ENCODE results near the gene SLC35B2.

Gene SLC35B2

DNA sequence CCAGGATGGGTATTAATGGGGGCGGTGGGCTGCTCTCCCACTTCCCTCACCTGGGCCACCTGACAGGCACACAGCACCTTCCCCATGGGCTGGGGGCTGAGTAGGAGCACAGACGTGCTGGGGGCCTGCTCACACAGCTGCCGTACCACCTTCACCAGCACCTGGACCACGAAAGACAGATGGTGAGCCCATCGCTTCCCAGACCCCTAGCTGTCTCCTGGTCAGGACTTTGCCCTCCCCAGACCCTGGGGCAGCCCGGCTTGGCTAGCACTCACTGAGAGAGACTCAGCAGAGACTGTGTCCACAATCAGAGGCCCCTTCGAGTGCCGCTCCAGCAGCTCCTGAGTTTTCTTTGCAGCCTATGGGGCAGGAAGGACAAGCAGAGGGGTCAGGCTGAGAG is 43.8 kb upstream of the SLC35B2 start:
- no CpG with 5 or more reads among the region's 8 CpGs for WGBS, 2 donors (ENCODE audit: extremely low coverage in 2 of 2, insufficient read length in 2 of 2, insufficient replicate concordance in 1 of 2)
- no peak overlapping the region for H4K91ac ChIP-seq (ENCODE audit: low read depth, low read length, poor library complexity)
- peaks cover 8% of the 10 kb centered on the region for H3K79me1 ChIP-seq (ENCODE audit: low read depth, low read length)
- H2AK5ac ChIP-seq (ENCODE audit: low read depth, low read length): no peak overlapping the region
- no peak overlapping the region for H3K4ac ChIP-seq (ENCODE audit: low read length)
- no peak overlapping the region for H2BK12ac ChIP-seq (ENCODE audit: low read length)
- no peak overlapping the region for H2AFZ ChIP-seq (ENCODE audit: low read length)
- peaks cover 56 to 74% of the 10 kb centered on the region in 2 donors for H3K36me3 ChIP-seq (replicated peaks in 1 of 2; ENCODE audit: control insufficient read depth in 2 of 2, insufficient read depth in 2 of 2, low read length in 2 of 2)
- no peak overlapping the region for H3K4me2 ChIP-seq (ENCODE audit: insufficient read depth, low read length, poor library complexity, severe bottlenecking)
- peaks cover 3 to 12% of the 10 kb centered on the region in 2 donors for H3K4me1 ChIP-seq (ENCODE audit: control insufficient read depth in 2 of 2, insufficient read depth in 1 of 2, low read depth in 1 of 2, low read length in 2 of 2)
- H3K18ac ChIP-seq (ENCODE audit: low read length): no peak overlapping the region
- no peak overlapping the region for H3K27ac ChIP-seq (replicated peaks; ENCODE audit: low read length)
- H3K27me3 ChIP-seq (ENCODE audit: control insufficient read depth in 3 of 3, insufficient read depth in 3 of 3, low read depth in 1 of 3, low read length in 3 of 3): peaks cover 0 to 12% (median 0%) of the 10 kb centered on the region in 3 experiments
- H3K9me3 ChIP-seq (replicated peaks in 1 of 2; ENCODE audit: control insufficient read depth in 2 of 2, insufficient read depth in 1 of 2, low read depth in 1 of 2, low read length in 2 of 2): no peaks in the 10 kb centered on the region
- no peak overlapping the region for H3K23ac ChIP-seq (ENCODE audit: low read depth, low read length, poor library complexity)
- no peak overlapping the region for H2BK120ac ChIP-seq (ENCODE audit: low read depth, low read length)
- H3K14ac ChIP-seq (ENCODE audit: low read length): no peak overlapping the region
- H4K8ac ChIP-seq (ENCODE audit: low read depth, low read length): no peak overlapping the region
- H3K9ac ChIP-seq (ENCODE audit: low read depth, low read length, poor library complexity): no peak overlapping the region
- H3K4me3 ChIP-seq (ENCODE audit: low read length in 2 of 2): no peak overlapping the region
- H2BK5ac ChIP-seq (ENCODE audit: low read length): no peak overlapping the region
- no peak overlapping the region for H2BK15ac ChIP-seq (ENCODE audit: low read length)
- no peak for DNase-seq (ENCODE audit: low spot score)

- Histone ChIP-seq H2AFZ (ENCODE audit: low read length) (no peak overlapping the region), H3K4ac (ENCODE audit: low read length) (no peak overlapping the region), H3K23ac (ENCODE audit: low read depth, low read length, poor library complexity) (no peak overlapping the region), H2BK15ac (ENCODE audit: low read length) (no peak overlapping the region), H2BK120ac (ENCODE audit: low read depth, low read length) (no peak overlapping the region), H3K79me1 (ENCODE audit: low read depth, low read length) (peaks cover 8% of the 10 kb centered on the region), H4K8ac (ENCODE audit: low read depth, low read length) (no peak overlapping the region), H4K91ac (ENCODE audit: low read depth, low read length, poor library complexity) (no peak overlapping the region), H3K4me2 (ENCODE audit: insufficient read depth, low read length, poor library complexity, severe bottlenecking) (no peak overlapping the region), H3K27ac (replicated peaks; ENCODE audit: low read length) (no peak overlapping the region), H3K18ac (ENCODE audit: low read length) (no peak overlapping the region), H3K27me3 (ENCODE audit: control insufficient read depth in 3 of 3, insufficient read depth in 3 of 3, low read depth in 1 of 3, low read length in 3 of 3) (peaks cover 0 to 17% (median 0%) of the 10 kb centered on the region in 3 experiments), H3K36me3 (replicated peaks in 1 of 2; ENCODE audit: control insufficient read depth in 2 of 2, insufficient read depth in 2 of 2, low read length in 2 of 2) (peaks cover 49 to 66% of the 10 kb centered on the region in 2 donors), H3K14ac (ENCODE audit: low read length) (no peak overlapping the region), H2AK5ac (ENCODE audit: low read depth, low read length) (no peak overlapping the region), H2BK12ac (ENCODE audit: low read length) (no peak overlapping the region), H3K9ac (ENCODE audit: low read depth, low read length, poor library complexity) (no peak overlapping the region), H3K9me3 (replicated peaks in 1 of 2; ENCODE audit: control insufficient read depth in 2 of 2, insufficient read depth in 1 of 2, low read depth in 1 of 2, low read length in 2 of 2) (no peaks in the 10 kb centered on the region), H3K4me3 (ENCODE audit: low read length in 2 of 2) (no peak overlapping the region), H2BK5ac (ENCODE audit: low read length) (no peak overlapping the region), H3K4me1 (ENCODE audit: control insufficient read depth in 2 of 2, insufficient read depth in 1 of 2, low read depth in 1 of 2, low read length in 2 of 2) (peaks cover 3 to 12% of the 10 kb centered on the region in 2 donors)
- WGBS, 2 donors (ENCODE audit: extremely low coverage in 2 of 2, insufficient read length in 2 of 2, insufficient replicate concordance in 1 of 2): no CpG with 5 or more reads among the region's 7 CpGs
- DNase-seq (ENCODE audit: low spot score): no peak
Measured at GRCh38 chr6:44300292-44300823, 43.0 kb upstream of the SLC35B2 start.

DNA sequence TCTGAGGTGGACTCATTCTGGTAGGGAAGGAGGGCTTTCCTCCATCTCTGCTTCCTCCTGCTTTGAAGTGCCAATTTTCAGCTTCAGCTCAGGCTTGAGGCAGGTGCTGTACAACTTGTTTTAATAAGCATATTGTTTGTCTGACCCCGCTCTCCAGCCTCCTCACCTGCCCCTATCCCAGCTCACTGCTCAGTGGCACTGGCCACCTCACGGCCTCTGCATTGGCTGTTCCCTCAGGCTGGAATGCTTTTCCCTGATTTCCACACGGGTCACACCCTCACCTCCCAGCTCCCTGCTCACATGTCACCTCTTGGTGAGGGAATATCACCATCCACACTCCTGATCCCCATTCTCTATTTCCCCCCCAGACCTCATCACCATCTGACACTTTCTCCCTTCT is 41.5 kb upstream of the SLC35B2 start:
- WGBS, 2 donors (ENCODE audit: extremely low coverage in 2 of 2, insufficient read length in 2 of 2, insufficient replicate concordance in 1 of 2): no CpG with 5 or more reads among the region's 3 CpGs
- no peak overlapping the region for H2BK12ac ChIP-seq (ENCODE audit: low read length)
- no peak overlapping the region for H3K23ac ChIP-seq (ENCODE audit: low read depth, low read length, poor library complexity)
- H3K27ac ChIP-seq (replicated peaks; ENCODE audit: low read length): no peak overlapping the region
- H3K4ac ChIP-seq (ENCODE audit: low read length): no peak overlapping the region
- H2BK5ac ChIP-seq (ENCODE audit: low read length): no peak overlapping the region
- peaks cover 0 to 17% (median 0%) of the 10 kb centered on the region in 3 experiments for H3K27me3 ChIP-seq (ENCODE audit: control insufficient read depth in 3 of 3, insufficient read depth in 3 of 3, low read depth in 1 of 3, low read length in 3 of 3)
- no peak overlapping the region for H3K4me2 ChIP-seq (ENCODE audit: insufficient read depth, low read length, poor library complexity, severe bottlenecking)
- no peak overlapping the region for H2BK120ac ChIP-seq (ENCODE audit: low read depth, low read length)
- no peak overlapping the region for H2BK15ac ChIP-seq (ENCODE audit: low read length)
- no peak overlapping the region for H3K4me3 ChIP-seq (ENCODE audit: low read length in 2 of 2)
- H3K4me1 ChIP-seq (ENCODE audit: control insufficient read depth in 2 of 2, insufficient read depth in 1 of 2, low read depth in 1 of 2, low read length in 2 of 2): peaks cover 3 to 9% of the 10 kb centered on the region in 2 donors
- H3K9me3 ChIP-seq (replicated peaks in 1 of 2; ENCODE audit: control insufficient read depth in 2 of 2, insufficient read depth in 1 of 2, low read depth in 1 of 2, low read length in 2 of 2): no peaks in the 10 kb centered on the region
- H2AFZ ChIP-seq (ENCODE audit: low read length): no peak overlapping the region
- no peak overlapping the region for H4K8ac ChIP-seq (ENCODE audit: low read depth, low read length)
- H3K9ac ChIP-seq (ENCODE audit: low read depth, low read length, poor library complexity): no peak overlapping the region
- H4K91ac ChIP-seq (ENCODE audit: low read depth, low read length, poor library complexity): no peak overlapping the region
- no peak overlapping the region for H3K14ac ChIP-seq (ENCODE audit: low read length)
- DNase-seq (ENCODE audit: low spot score): no peak
- peaks cover 4% of the 10 kb centered on the region for H3K79me1 ChIP-seq (ENCODE audit: low read depth, low read length)
- no peak overlapping the region for H3K18ac ChIP-seq (ENCODE audit: low read length)
- H3K36me3 ChIP-seq (replicated peaks in 1 of 2; ENCODE audit: control insufficient read depth in 2 of 2, insufficient read depth in 2 of 2, low read length in 2 of 2): peaks cover 36 to 52% of the 10 kb centered on the region in 2 donors
- H2AK5ac ChIP-seq (ENCODE audit: low read depth, low read length): no peak overlapping the region

- DNase-seq (ENCODE audit: low spot score): no peak
- no peak overlapping the region for H2BK12ac ChIP-seq (ENCODE audit: low read length)
- H2AFZ ChIP-seq (ENCODE audit: low read length): peak overlapping the region; percentile 86
- H2BK5ac ChIP-seq (ENCODE audit: low read length): no peak overlapping the region
- WGBS, 2 donors (ENCODE audit: extremely low coverage in 2 of 2, insufficient read length in 2 of 2, insufficient replicate concordance in 1 of 2): no CpG with 5 or more reads among the region's 20 CpGs
- peaks cover 31 to 45% of the 10 kb centered on the region in 2 donors for H3K36me3 ChIP-seq (replicated peaks in 1 of 2; ENCODE audit: control insufficient read depth in 2 of 2, insufficient read depth in 2 of 2, low read length in 2 of 2)
- no peak overlapping the region for H2BK120ac ChIP-seq (ENCODE audit: low read depth, low read length)
- H3K4me3 ChIP-seq (ENCODE audit: low read length in 2 of 2): peak overlapping the region; percentile 45 to 84
- H3K4ac ChIP-seq (ENCODE audit: low read length): no peak overlapping the region
- no peak overlapping the region for H4K91ac ChIP-seq (ENCODE audit: low read depth, low read length, poor library complexity)
- peak overlapping the region; percentile 90 for H3K23ac ChIP-seq (ENCODE audit: low read depth, low read length, poor library complexity)
- H2AK5ac ChIP-seq (ENCODE audit: low read depth, low read length): peak overlapping the region; percentile 20
- peaks cover 4% of the 10 kb centered on the region for H3K79me1 ChIP-seq (ENCODE audit: low read depth, low read length)
- H3K27me3 ChIP-seq (ENCODE audit: control insufficient read depth in 3 of 3, insufficient read depth in 3 of 3, low read depth in 1 of 3, low read length in 3 of 3): peaks cover 0 to 17% (median 0%) of the 10 kb centered on the region in 3 experiments
- no peak overlapping the region for H3K14ac ChIP-seq (ENCODE audit: low read length)
- peak overlapping the region; percentile 97 for H3K4me2 ChIP-seq (ENCODE audit: insufficient read depth, low read length, poor library complexity, severe bottlenecking)
- H3K9me3 ChIP-seq (replicated peaks in 1 of 2; ENCODE audit: control insufficient read depth in 2 of 2, insufficient read depth in 1 of 2, low read depth in 1 of 2, low read length in 2 of 2): no peaks in the 10 kb centered on the region
- no peak overlapping the region for H3K27ac ChIP-seq (replicated peaks; ENCODE audit: low read length)
- H3K4me1 ChIP-seq (ENCODE audit: control insufficient read depth in 2 of 2, insufficient read depth in 1 of 2, low read depth in 1 of 2, low read length in 2 of 2): peaks cover 3 to 9% of the 10 kb centered on the region in 2 donors
- H3K18ac ChIP-seq (ENCODE audit: low read length): peak overlapping the region; percentile 94
- no peak overlapping the region for H4K8ac ChIP-seq (ENCODE audit: low read depth, low read length)
- peak overlapping the region; percentile 99 for H3K9ac ChIP-seq (ENCODE audit: low read depth, low read length, poor library complexity)
- H2BK15ac ChIP-seq (ENCODE audit: low read length): no peak overlapping the region
Measured at GRCh38 chr6:44298055-44298803, 40.9 kb upstream of the SLC35B2 start.
